OCI-LY7 (cell line): Measurements from ENCODE around the gene SMARCA2. TPM values are rescaled to one million over a fixed set of nuclear protein-coding genes. Genes with fewer than 3 reads are reported as not detected.

Experiments used
- BruUV-seq: library from RNA; stranded (reverse); fragments of 400-500 nt; replicated peaks from 2 replicates; lab custom pipeline; 2021; lab: Mats Ljungman, UMichigan
- CTCF ChIA-PET: fragments of 300-600 bp; sonication (Branson Sonifier 250); formaldehyde crosslinking; loops from one replicate; lab custom pipeline; 2022; ENCODE audit warnings: antibody characterized with exemption; ENCODE audit not compliant: unreplicated experiment; lab: Charles Lee
- POLR2A ChIA-PET: fragments of 300-600 bp; sonication (Branson Sonifier 250); formaldehyde crosslinking; loops from one replicate; lab custom pipeline; 2022; ENCODE audit warnings: antibody characterized with exemption; lab: Charles Lee
- DNase-seq: peaks from one replicate; pipeline ENCODE4 v3.0.0-alpha.2; 2015; ENCODE audit warnings: low spot score
- H2AFZ ChIP-seq: fragments of 200-600 bp; sonication (generic), shearing (Covaris generic); 2 replicates; pipeline ENCODE4 v1.6.1; 2014; ENCODE audit warnings: mild to moderate bottlenecking, antibody characterized with exemption, low read length, moderate library complexity
- H3K27ac ChIP-seq: fragments of 200-600 bp; sonication (generic); 2 replicates; pipeline ENCODE4 v1.5.1; 2014; ENCODE audit warnings: mixed run types, low read depth, mild to moderate bottlenecking, moderate library complexity, low read length, inconsistent platforms; ENCODE audit not compliant: poor library complexity, severe bottlenecking
- H3K36me3 ChIP-seq: fragments of 200-600 bp; sonication (generic); 2 replicates; pipeline ENCODE4 v1.6.1; 2014; ENCODE audit warnings: mild to moderate bottlenecking, antibody characterized with exemption, low read length, moderate library complexity, mixed read lengths; ENCODE audit not compliant: insufficient read depth
- H3K4me1 ChIP-seq: fragments of 200-600 bp; sonication (generic); 2 replicates; pipeline ENCODE4 v1.5.1; 2014; ENCODE audit warnings: mild to moderate bottlenecking, low read length; ENCODE audit not compliant: insufficient read depth, poor library complexity, severe bottlenecking
- H3K4me2 ChIP-seq: fragments of 200-600 bp; sonication (generic); 2 replicates; pipeline ENCODE4 v1.6.1; 2014; ENCODE audit warnings: mild to moderate bottlenecking, low read length
- H3K4me3 ChIP-seq: fragments of 200-600 bp; sonication (generic); 2 replicates; pipeline ENCODE4 v1.5.1; 2014; ENCODE audit warnings: mild to moderate bottlenecking, low read depth, low read length; ENCODE audit not compliant: poor library complexity, severe bottlenecking
- H3K79me2 ChIP-seq: fragments of 200-600 bp; sonication (generic); 2 replicates; pipeline ENCODE4 v1.6.1; 2016; ENCODE audit warnings: low read depth, mild to moderate bottlenecking, low read length, moderate library complexity, mixed read lengths; ENCODE audit not compliant: insufficient read depth
- H3K9me2 ChIP-seq: fragments of 200-600 bp; sonication (generic); 2 replicates; pipeline ENCODE4 v1.6.1; 2016; ENCODE audit warnings: mild to moderate bottlenecking, low read length, mixed read lengths; ENCODE audit not compliant: insufficient read depth
- H3K9me3 ChIP-seq: fragments of 200-600 bp; sonication (generic); 2 replicates; pipeline ENCODE4 v1.6.1; 2014; ENCODE audit warnings: mild to moderate bottlenecking, mixed run types, low read length, mixed read lengths
- H4K20me1 ChIP-seq: fragments of 200-600 bp; sonication (generic); 2 replicates; pipeline ENCODE4 v1.6.1; 2014; ENCODE audit warnings: mild to moderate bottlenecking, antibody characterized with exemption, low read length, moderate library complexity, mixed read lengths; ENCODE audit not compliant: insufficient read depth
- EZH2phosphoT487 ChIP-seq: fragments of 200-600 bp; sonication (generic); IDR thresholded peaks from 2 replicates; pipeline ENCODE4 v1.6.1; 2018; ENCODE audit warnings: low read depth, borderline replicate concordance, mild to moderate bottlenecking, mixed run types, antibody characterized with exemption, low read length, moderate library complexity, mixed read lengths
- intact Hi-C: fragments of 100-400 bp; cut with micrococcal nuclease; formaldehyde crosslinking; loops from one replicate; pipeline ENCODE4 v1.10.0; 2022; ENCODE audit not compliant: unreplicated experiment
- total RNA-seq, 2 experiments: library from RNA; depleted of rRNA in 1 of 2; stranded (reverse); fragments of >200 nt in 1 of 2; shearing (Covaris generic) in 1 of 2; gene quantifications; 2 replicates each; pipeline ENCODE4 v1.2.3, GENCODE V29; 2014 to 2022
- TF ChIP-seq, protein P1 (sequence below): fragments of 200-600 bp; sonication (generic); conservative IDR thresholded peaks from 2 replicates; pipeline ENCODE4 v1.5.1; 2014; ENCODE audit warnings: mild to moderate bottlenecking, antibody characterized with exemption, low read length, moderate library complexity, mixed read lengths

SMARCA2 gene
- total RNA-seq, 2 experiments from 2014 or later, result 54.8 to 80.6 TPM

DNA sequence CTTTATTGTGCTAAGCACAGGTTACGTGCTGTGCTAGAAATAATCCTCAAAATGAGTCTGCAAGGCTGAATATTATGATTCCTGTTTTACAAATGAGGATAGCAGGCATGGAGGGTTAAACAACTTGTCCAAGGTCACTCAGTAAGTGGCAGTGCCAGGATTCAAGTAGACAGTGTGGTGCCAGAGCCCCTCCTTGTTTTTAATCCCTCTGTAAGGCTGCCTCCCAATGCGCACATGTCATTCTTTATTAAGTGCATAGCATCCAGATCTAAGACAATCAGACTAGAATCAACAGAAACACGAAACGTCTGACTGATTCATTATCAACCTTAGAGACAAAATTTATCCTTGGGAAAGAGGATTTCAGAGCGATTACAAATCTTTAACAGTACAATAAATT lies 199.6 kb downstream of the SMARCA2 start:
- no peak overlapping the region for H3K27ac ChIP-seq
- no TSS peak for BruUV-seq
- H3K79me2 ChIP-seq, result no peaks in the 10 kb centered on the region
- no peaks in the 10 kb centered on the region for H3K9me2 ChIP-seq
- TF ChIP-seq EZH2phosphoT487, result no peak
- TF ChIP-seq, protein P1, sequence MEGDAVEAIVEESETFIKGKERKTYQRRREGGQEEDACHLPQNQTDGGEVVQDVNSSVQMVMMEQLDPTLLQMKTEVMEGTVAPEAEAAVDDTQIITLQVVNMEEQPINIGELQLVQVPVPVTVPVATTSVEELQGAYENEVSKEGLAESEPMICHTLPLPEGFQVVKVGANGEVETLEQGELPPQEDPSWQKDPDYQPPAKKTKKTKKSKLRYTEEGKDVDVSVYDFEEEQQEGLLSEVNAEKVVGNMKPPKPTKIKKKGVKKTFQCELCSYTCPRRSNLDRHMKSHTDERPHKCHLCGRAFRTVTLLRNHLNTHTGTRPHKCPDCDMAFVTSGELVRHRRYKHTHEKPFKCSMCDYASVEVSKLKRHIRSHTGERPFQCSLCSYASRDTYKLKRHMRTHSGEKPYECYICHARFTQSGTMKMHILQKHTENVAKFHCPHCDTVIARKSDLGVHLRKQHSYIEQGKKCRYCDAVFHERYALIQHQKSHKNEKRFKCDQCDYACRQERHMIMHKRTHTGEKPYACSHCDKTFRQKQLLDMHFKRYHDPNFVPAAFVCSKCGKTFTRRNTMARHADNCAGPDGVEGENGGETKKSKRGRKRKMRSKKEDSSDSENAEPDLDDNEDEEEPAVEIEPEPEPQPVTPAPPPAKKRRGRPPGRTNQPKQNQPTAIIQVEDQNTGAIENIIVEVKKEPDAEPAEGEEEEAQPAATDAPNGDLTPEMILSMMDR, result no peak
- ChIA-PET POLR2A (no interaction called here), CTCF (no interaction called here)
- no peak overlapping the region for H3K4me3 ChIP-seq
- no peaks in the 10 kb centered on the region for H3K36me3 ChIP-seq
- intact Hi-C loops, result no loop called here
- no peaks in the 10 kb centered on the region for H3K4me1 ChIP-seq
- no peaks in the 10 kb centered on the region for H4K20me1 ChIP-seq
- no peak overlapping the region for H3K4me2 ChIP-seq
- no peaks in the 10 kb centered on the region for H3K9me3 ChIP-seq
- DNase-seq, result no peak
- no peak overlapping the region for H2AFZ ChIP-seq

DNA sequence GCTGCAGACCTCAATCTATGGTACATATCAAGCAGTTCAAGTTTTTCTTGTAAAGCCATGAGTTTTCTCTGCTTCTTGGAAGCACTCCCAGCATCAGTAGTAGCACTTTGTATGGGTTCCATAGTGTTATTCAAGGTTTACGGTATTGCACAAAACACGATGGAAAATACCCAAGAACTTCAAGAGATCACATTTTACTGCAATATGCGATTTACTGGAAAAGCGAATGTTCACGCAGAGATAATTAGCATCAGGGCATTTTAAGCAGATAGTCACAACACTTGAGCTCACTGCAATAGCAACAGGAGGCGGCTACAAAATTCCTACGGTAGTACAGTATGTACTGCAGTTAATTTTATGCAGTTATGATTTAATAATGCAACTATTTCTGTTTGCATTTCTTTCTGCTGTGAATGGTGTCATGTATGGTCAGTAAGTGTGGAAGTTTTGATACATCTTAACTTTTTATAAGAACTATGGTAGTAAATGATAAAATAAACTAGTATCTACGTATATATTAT lies 200.8 kb downstream of the SMARCA2 start:
- no peak overlapping the region for H3K4me3 ChIP-seq
- H4K20me1 ChIP-seq, result no peaks in the 10 kb centered on the region
- no peak overlapping the region for H3K27ac ChIP-seq
- H3K79me2 ChIP-seq, result no peaks in the 10 kb centered on the region
- ChIA-PET CTCF (no interaction called here), POLR2A (no interaction called here)
- no peaks in the 10 kb centered on the region for H3K4me1 ChIP-seq
- no peak overlapping the region for H2AFZ ChIP-seq
- intact Hi-C loops, result no loop called here
- TF ChIP-seq, protein P1, result no peak
- no peak for TF ChIP-seq EZH2phosphoT487
- H3K4me2 ChIP-seq, result no peak overlapping the region
- BruUV-seq, result no TSS peak
- no peaks in the 10 kb centered on the region for H3K9me3 ChIP-seq
- no peak for DNase-seq
- no peaks in the 10 kb centered on the region for H3K9me2 ChIP-seq
- H3K36me3 ChIP-seq, result no peaks in the 10 kb centered on the region

DNA sequence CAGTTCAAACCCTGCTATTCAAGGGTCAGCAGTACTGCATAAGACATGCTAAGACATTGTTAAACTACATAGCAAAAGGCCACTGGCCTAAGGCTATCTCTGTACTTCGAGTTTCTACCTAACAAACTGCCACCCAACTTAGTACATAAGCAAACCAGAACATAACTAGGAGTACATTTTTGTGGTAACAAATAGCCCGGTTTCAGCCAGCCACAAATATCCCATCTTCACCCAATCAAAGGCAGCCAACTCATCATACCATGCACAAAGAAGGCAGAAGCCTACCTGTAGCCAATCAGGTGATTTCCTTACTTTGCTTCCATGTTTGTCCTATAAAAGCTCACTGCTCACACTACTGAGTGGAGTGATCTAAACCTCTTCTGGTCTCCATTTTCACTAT lies 201.4 kb downstream of the SMARCA2 start:
- Histone ChIP-seq H3K9me3 (no peaks in the 10 kb centered on the region), H2AFZ (no peak overlapping the region), H3K36me3 (no peaks in the 10 kb centered on the region), H3K4me1 (no peaks in the 10 kb centered on the region), H3K9me2 (no peaks in the 10 kb centered on the region), H3K79me2 (no peaks in the 10 kb centered on the region), H3K4me3 (no peak overlapping the region), H3K27ac (no peak overlapping the region), H4K20me1 (no peaks in the 10 kb centered on the region), H3K4me2 (no peak overlapping the region)
- no peak for DNase-seq
- ChIA-PET POLR2A (no interaction called here), CTCF (no interaction called here)
- intact Hi-C loops, result no loop called here
- no TSS peak for BruUV-seq
- no peak for TF ChIP-seq EZH2phosphoT487
- TF ChIP-seq, protein P1, result no peak
